HG03520 (cell line): Measurements from ENCODE around the gene EML6.
A peak's percentile ranks its signal among the peaks of the same experiment; 100 is the strongest.

Source experiments
- ATAC-seq: cut with Tn5 transposase; IDR thresholded peaks from one replicate; pipeline ENCODE4 v1.9.1; 2021; ENCODE audit warnings: mild to moderate bottlenecking, moderate library complexity; ENCODE audit not compliant: unreplicated experiment

Gene EML6

DNA sequence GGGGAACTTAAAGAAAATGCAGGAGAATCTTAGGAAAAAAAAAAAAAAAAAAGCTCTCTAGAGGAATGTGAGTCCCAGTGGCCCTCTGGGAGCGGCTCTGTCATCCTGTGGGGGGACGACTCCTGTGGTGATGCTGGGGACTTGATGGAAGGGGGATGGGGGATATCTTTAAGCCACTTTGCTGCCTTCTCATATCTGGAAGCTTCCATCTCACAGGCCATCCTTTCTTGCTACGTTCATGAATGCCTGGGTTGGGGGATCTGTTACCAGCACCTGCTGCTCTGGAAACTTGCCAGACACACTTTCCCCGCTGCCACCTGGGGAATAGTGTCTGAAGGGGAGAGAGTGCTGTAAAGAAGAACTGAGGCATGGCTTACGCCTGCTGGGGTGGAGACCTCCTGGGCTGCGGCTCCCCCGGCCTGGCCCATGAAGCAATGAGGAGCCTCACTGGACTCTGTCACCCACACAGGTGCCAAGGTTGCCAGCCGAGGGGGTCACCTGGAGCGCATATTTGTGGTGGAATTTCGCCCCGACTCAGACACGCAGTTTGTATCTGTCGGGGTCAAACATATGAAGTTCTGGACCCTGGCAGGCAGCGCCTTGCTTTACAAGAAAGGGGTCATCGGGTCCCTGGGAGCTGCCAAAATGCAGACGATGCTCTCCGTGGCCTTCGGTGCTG is 234.0 kb downstream of the EML6 start:
- ATAC-seq, result no peak

DNA sequence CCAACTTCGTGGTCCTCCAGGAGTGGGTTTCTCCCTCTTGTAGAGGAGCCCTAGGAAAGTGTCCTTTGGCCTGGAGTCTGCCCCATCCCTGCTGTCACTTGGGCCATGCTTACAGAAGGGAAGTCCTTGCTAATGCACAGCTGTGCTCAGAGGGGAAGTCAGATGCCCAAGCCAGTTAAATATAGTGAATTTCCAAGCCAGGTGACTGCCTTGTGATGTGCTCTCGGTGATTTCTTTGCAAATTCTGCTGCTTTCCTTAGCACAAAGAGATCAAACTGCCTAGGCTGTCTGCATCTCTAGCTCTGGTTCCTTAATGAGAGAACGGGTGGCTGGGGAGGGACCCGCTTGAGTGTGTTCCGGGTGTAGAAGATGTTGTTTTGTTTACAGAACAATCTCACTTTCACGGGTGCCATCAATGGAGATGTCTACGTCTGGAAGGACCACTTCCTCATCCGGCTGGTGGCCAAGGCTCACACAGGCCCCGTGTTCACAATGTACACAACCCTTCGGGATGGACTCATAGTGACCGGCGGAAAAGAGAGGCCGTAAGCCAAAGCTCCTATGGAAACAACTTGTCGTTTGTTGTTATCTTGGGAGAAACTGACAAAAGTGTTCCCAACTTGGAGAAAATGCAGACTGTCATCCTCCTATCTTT is 235.4 kb downstream of the EML6 start:
- no peak for ATAC-seq

DNA sequence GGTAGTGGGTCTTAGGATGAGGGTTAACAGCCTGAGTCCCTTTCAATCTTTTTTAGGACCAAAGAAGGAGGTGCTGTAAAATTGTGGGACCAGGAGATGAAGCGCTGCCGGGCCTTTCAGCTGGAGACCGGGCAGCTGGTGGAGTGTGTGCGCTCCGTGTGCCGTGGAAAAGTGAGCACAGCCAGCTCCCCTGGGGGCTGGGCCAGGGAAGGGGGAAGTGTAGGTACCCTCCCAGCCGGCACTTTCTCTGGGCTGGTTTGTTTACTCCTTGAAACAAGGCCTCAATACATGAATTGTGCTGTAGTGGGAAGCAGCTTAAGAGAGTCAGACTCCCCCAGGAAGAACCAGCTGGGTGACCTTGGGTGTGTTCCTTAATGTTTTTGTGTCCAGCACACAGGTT is 236.7 kb downstream of the EML6 start:
- ATAC-seq, result no peak

DNA sequence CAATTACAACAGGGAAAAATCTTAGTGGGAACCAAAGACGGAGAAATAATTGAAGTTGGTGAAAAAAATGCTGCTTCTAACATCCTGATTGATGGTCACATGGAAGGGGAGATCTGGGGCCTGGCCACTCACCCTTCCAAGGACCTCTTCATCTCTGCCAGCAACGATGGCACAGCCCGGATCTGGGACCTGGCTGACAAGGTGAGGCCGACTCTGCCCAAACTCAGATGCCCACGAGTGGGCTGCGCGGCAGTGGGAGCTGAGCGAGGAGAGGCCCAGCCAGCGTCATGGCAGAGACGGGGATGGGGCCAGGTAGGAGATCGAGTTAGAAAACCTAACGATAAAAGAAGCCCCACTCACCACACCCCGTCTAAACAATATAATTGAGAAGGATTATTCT is 239.0 kb downstream of the EML6 start:
- no peak for ATAC-seq

DNA sequence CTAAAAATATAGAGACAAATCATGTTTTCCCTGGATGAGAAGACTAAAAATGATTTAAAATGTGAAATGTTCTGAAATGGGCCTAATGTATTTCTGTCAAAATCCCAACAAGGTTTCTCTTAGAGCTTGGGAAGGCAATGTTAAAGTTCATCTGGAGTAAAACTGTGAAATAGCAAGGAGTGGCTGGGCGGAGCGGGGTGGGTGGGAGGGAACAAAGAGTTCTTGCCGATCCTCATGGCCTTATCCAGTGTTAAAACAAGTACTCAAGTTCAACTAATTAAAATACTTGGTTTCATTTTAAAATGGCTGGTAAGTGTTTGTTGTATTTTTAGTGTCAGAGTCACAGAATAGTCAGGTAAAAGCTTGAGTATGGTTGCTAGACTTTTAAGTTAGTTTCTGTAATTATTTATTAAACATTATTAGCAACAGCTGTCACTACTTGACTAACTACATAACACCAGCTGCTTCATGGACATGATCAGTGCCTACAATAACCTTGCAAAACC is 239.5 kb downstream of the EML6 start:
- no peak for ATAC-seq

DNA sequence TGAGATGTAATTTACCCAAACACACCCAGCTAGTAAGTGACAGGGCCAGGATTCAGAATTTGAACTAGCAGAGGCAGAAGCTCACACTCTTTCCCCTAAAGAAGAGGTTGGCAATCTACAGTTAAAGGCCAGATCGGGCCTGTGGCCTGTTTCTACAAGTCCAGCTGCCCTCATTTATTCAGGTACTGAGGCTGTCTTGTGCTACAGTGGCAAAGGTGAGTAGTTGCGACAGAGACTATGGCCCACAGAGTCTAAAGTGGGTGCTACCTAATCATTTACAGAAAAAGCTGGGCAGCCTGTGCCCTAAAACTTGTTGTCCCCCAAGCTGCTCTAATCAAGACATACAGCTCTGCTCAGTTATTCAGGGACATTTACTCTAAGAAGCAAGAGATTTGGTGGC is 240.0 kb downstream of the EML6 start:
- ATAC-seq, result no peak

DNA sequence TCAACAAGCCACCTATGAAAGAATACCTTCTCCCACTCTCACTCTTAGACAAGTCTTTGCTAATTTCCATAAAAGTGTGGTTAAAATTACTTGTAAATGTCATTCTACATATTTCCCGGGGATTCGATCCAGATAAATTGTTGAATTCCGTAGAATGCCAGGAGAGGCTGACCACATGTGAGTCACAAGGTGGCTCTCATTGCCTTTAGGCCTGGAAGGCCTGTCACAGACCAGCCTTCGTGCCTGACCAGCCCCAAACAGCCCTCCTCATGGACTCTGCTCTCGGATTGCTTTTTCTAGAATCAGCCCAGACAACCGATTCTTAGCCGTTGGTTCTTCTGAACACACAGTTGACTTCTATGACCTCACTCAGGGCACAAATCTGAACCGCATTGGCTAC is 240.8 kb downstream of the EML6 start:
- no peak for ATAC-seq

DNA sequence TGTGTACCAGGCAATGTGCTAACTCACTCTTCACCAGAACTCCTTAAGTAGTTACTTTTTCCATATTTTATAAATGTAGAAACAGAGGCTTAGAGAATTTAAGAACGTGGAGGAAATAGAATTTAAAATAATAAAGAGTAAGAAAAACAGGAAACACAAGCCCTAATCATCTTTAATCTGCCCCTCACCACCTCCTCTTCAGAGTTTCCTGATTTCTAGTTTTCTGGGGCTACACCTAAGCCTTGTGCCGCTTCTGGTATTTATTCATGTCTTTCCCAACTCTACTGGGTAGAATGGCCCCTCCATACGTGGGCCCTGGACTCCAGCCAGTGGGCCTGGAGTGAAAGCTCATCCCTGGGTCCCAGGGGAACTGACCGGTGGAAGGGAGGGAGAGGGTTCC is 241.4 kb downstream of the EML6 start:
- ATAC-seq, result no peak

DNA sequence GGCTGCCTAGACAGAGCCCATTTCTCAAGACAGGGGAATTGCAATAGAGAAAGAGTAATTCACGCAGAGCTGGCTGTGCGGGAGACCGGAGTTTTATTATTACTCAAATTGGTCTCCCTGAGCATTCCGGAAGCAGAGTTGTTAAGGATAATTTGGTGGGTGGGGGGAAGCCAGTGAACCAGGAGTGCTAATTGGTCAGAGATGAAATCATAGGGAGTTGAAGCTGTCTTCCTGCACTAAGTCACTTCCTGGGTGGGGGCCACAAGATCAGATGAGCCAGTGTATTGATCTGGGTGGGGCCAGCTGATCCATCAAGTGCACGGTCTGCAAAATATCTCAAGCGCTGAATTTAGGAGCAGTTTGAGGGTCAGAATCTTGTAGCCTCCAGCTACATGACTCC is 242.0 kb downstream of the EML6 start:
- ATAC-seq, result no peak

DNA sequence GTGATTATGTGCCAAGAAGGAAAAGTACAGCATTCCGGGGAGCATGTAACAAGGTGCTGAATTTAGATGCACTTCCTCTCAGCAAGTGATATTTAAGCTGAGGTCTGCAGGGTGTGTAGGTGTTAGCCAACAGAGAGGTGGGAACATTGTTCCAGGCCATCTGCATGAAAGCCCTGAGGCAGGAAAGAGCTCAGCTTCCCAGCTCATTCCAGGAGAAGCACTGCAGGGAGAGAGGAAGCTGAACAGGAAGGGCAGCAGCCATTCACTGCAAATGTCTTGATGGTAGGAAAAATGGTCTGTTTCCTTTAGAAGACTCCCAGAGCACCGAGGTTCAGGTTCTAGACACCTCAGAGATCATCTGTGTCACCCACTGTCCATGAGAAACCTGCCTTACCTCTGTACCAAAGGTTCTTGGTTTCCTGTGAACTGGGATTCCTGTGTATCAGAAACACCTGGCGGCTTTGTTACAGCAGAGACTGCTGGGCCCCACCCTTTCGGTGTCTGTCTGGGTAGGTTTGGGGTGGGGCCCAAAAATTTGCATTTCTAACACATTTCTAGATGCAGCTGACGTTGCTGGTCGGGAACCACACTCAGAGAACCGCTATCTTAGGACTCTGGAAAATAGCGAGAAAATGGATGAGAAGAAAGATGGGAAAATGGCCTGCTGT is 242.8 kb downstream of the EML6 start:
- no peak for ATAC-seq

DNA sequence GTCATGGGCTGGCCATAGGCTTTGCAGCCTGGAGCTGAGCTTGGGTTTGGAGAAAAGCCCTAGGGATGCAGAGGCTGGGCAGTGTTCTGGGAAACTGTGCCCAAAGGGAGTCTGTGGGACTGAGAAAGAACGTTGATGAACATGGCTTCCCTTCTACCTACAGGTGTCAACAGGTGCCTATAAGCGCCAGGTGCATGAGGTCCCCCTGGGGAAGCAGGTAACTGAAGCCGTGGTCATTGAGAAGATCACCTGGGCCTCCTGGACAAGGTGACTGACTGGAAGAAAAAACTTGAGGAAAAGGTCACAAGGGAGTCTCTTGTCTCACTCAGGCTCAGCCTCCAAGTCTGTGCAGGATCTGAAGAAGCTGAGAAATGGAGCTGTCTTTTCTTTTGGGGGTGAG is 243.4 kb downstream of the EML6 start:
- no peak for ATAC-seq

DNA sequence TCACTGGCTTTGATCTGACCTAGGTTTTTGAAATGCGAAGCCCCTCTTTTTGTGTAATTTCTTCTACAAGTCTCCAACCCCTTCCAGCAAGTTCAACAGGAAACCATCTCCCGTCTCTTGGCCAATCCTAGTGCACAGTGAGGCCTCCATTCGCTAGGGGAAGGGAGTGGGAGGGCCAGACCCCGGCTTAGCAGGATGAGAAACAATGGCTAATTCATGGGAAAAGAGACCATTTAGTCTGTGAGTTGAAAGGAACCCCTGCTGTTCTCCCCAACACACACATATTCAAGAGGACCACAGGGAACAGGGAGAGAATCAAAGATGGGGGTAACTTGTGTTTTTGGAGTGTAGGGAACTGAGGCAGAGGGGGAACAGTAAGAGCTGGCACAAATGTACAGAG is 243.8 kb downstream of the EML6 start:
- ATAC-seq, result no peak

DNA sequence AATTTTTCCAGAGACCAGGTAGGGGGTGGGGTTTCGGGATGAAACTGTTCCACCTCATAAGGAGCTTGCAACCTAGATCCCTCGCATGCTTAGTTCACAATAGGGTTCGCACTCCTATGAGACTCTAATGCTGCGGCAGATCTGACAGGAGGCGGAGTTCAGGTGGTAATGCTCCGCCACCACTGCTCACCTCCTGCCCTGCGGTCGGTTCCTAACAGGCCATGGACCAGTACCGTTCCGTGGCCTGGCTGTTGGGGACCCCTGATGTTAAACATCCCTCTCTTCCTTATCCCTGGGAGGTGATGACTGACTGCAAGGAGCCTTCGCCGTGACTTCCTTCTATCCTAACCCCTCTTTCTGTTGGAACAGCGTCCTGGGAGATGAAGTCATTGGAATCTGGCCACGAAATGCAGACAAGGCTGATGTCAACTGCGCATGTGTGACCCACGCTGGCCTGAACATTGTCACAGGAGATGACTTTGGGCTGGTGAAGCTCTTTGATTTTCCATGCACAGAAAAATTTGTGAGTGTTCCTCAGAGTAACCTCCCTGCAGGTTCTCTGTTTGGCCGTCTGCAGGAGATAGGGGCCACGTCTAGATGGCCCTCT is 244.4 kb downstream of the EML6 start:
- ATAC-seq, result no peak

DNA sequence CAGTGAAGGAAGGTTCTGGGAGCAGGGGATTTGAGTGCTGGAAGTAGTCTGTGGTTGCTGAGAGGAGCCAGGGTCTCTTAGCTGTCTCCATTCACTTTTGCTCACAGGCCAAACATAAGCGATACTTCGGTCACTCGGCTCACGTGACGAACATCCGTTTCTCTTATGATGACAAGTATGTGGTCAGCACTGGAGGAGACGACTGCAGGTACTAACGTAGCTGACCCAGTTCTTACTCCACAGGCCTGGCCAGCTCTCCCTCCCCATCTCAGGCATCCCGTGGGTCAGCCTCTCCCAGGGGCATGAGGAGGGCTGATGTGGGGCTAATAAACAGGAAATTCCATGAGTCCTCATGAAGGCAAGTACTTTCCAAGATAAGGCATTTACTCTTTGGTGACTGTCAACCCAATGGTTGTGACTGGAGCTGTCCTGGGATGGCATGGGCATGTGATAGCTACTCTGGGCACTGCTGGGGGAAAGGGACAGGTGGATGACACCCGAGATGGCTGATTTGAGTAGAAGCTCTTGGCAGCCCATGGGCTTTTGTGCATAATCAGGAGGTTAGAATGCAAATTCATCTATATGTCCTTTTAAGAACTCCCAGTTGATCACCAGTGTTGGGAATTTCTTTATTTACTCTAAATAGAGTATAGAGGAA is 245.2 kb downstream of the EML6 start:
- ATAC-seq, result no peak

DNA sequence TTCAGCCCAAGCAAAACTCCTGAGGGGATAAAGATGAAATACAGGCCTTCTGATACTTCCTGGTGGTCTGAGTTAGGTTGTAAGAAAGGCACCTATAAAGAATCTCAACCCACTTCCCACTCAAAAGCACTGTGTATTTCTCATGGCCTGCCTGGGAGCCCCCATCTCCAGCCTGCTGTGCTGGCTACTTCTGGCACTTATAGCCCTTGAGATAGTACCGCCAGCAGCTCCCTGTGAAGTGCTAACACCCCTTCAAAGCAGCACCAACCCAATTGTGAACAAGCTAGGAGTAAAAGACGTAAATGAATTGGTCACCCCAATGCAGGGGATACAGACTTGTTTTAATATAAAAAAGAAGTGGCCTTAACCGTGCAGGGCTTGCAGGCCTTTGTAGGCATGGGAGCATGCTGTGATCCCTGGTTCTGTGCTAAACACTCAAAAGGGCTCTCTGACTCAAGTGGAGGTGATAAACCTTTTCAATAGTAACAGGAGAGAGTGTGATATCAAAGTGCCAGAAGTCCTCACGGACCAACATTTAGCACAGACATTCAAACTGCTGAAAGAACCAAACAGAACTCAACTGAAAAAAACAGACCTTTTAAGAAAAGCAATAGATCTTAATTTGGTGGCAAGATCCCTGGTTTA is 246.0 kb downstream of the EML6 start:
- ATAC-seq, result no peak

DNA sequence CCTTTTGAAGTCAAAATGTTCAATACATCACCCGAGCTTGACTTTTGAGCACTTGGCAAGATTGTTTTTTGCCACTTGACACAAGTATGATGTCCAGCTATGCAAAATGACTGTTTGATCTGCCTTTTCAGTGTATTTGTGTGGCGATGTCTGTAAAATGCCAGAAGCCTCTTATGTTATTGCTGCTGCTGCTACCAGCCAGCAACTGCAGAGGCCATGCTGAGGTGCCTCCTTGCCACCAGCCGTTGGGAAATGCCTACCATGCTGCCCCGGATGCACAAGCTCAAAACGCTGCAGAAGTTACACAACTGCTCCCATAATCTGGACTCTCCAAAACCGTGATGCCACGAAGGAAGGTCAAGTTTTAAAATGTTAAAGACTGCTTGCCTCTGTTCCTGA is 246.5 kb downstream of the EML6 start:
- ATAC-seq, result no peak

DNA sequence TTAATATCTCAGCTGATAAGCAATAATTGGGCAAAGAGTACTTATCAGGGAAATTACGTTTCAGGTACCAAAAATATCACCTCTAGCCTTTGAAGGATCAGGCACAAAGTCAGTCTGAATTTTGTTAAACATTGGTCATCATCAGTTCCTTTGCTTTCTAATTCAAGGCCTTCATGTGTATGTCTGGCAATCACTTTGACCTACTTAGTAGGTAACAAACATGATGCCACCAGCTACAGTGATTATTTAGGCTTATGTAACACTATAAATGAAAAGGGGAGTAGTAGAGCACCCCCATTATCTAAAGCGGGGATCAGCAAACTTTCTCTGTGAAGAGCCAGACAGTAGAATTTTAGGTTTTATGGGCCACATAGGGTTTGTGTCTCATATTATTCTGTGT is 251.7 kb downstream of the EML6 start:
- ATAC-seq, result no peak

DNA sequence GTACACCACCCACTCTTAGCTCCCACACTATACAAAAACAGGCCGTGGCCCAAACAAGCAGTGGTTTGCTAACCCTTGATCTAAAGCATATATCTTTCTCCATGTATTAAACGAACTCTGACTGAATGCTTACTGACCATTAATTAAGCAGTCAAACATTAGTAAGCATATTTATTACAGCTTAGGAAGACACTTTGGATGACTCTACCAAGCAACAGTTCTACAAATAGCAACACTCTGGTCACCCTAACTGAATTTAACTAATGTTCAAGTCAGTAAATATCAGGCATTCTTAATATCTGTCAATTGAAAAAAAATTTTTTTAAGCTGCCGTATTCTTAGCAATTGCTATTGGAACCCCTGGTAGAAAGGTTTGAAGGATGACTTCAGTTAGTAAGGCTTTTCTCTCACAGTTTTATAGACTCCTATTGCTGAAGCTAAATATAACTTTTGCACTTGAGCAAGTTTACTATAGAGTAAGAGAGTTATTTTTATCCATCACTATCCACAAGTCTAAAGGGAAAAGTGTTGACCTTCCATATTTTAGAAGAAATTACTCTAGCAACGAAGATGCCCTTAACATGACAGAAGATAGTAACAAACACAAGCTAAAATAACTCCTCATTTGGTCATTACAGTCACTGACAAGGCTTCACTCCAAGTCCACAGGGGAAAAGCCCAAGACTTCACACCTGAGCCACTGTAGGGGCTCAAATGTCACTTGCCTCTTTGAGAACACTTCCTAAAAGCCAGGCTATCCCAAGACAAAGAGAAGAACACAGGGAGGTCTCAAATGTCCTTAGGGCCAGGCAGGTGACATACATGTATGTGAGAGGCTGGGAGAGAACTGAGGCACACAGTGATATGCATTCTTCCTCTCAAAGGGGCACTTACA is 252.4 kb downstream of the EML6 start:
- no peak for ATAC-seq

DNA sequence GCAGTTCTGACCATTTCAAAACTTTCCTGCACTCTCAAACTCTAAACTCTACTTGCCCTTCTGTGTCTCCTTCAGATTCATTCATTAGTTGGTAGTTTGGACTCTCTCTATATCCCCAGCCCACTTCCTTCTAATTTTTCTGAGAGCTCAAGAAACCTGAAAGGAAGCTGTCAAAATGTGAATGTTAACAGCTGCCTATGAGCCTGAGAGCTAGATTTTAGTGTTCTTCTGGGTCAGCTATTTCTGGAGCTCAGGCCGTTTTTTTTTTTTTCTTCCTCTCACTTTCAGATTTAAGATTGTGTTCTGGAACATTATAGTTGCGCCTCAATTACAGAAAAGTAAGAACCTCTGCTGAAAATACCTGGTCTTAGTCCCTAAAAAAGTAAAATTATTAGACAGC is 253.7 kb downstream of the EML6 start:
- ATAC-seq, result peak; percentile 94
